ENCODE data around the gene FXYD3.
"Not testable (repeated sequence)": the region's sequence is repeated elsewhere in the genome, so short reads cannot be mapped to it uniquely, and the experiment has no call there.

FXYD3 gene

GRCh38 chr19:35125749-35126623 lies 10.4 kb downstream of the FXYD3 start:
- DNase-seq (ENCODE audit: low read depth) = no peak
- no peak overlapping the region for H3K4me3 ChIP-seq (ENCODE audit: low read depth, low read length)
- TF ChIP-seq CTCF (IDR thresholded peaks at IDR 0.05; ENCODE audit: low read depth, low read length) (no peak), POLR2A (IDR thresholded peaks at IDR 0.05; ENCODE audit: extremely low read depth, insufficient read length) (no peak)

- DNase-seq (ENCODE audit: low read depth) = no peak
- TF ChIP-seq POLR2A (IDR thresholded peaks at IDR 0.05; ENCODE audit: extremely low read depth, insufficient read length) (no peak), MYC (IDR thresholded peaks at IDR 0.05; ENCODE audit: low read depth, low read length) (no peak), CTCF (IDR thresholded peaks at IDR 0.05; ENCODE audit: low read depth, low read length) (no peak), MAX (IDR thresholded peaks at IDR 0.05; ENCODE audit: low read depth, low read length) (no peak)
- no peak overlapping the region for H3K4me3 ChIP-seq (ENCODE audit: low read depth, low read length)
These were observed 11.0 kb downstream of the FXYD3 start for GRCh38 chr19:35126624-35126959.

- TF ChIP-seq MAX (IDR thresholded peaks at IDR 0.05; ENCODE audit: low read depth, low read length) = no peak
- TF ChIP-seq MYC (IDR thresholded peaks at IDR 0.05; ENCODE audit: low read depth, low read length) = no peak
- no peak for TF ChIP-seq POLR2A (IDR thresholded peaks at IDR 0.05; ENCODE audit: extremely low read depth, insufficient read length)
- no peak for TF ChIP-seq CTCF (IDR thresholded peaks at IDR 0.05; ENCODE audit: low read depth, low read length)
- H3K4me3 ChIP-seq (ENCODE audit: low read depth, low read length) = no peak overlapping the region
- no peak for DNase-seq (ENCODE audit: low read depth)
These were observed 12.2 kb downstream of the FXYD3 start for GRCh38 chr19:35127871-35128270.

GRCh38 chr19:35128398-35129057 lies 12.9 kb downstream of the FXYD3 start:
- TF ChIP-seq MAX (IDR thresholded peaks at IDR 0.05; ENCODE audit: low read depth, low read length) = no peak
- TF ChIP-seq POLR2A (IDR thresholded peaks at IDR 0.05; ENCODE audit: extremely low read depth, insufficient read length) = no peak
- TF ChIP-seq MYC (IDR thresholded peaks at IDR 0.05; ENCODE audit: low read depth, low read length) = no peak
- no peak for TF ChIP-seq CTCF (IDR thresholded peaks at IDR 0.05; ENCODE audit: low read depth, low read length)
- no peak overlapping the region for H3K4me3 ChIP-seq (ENCODE audit: low read depth, low read length)
- no peak for DNase-seq (ENCODE audit: low read depth)

GRCh38 chr19:35129724-35130274 lies 14.2 kb downstream of the FXYD3 start:
- H3K4me3 ChIP-seq (ENCODE audit: low read depth, low read length); DNase-seq (ENCODE audit: low read depth): not testable (repeated sequence)

- DNase-seq (ENCODE audit: low read depth) = no peak
- no peak overlapping the region for H3K4me3 ChIP-seq (ENCODE audit: low read depth, low read length)
- TF ChIP-seq POLR2A (IDR thresholded peaks at IDR 0.05; ENCODE audit: extremely low read depth, insufficient read length) (no peak), MAX (IDR thresholded peaks at IDR 0.05; ENCODE audit: low read depth, low read length) (no peak), MYC (IDR thresholded peaks at IDR 0.05; ENCODE audit: low read depth, low read length) (no peak), CTCF (IDR thresholded peaks at IDR 0.05; ENCODE audit: low read depth, low read length) (no peak)
These were observed 15.4 kb downstream of the FXYD3 start for GRCh38 chr19:35130761-35131720.
